Activated naive CD8-positive, alpha-beta T cell (primary cell): Measurements from ENCODE around the gene TIAM1.
A peak's percentile ranks its signal among the peaks of the same experiment; 100 is the strongest.

Experiments used
- H3K27ac Mint-ChIP-seq: one replicate; pipeline ENCODE4 v1.8.0; 2021; ENCODE audit warnings: mixed read lengths
- H3K27me3 Mint-ChIP-seq: one replicate; pipeline ENCODE4 v1.8.0; 2021; ENCODE audit warnings: mixed read lengths
- H3K36me3 Mint-ChIP-seq: one replicate; pipeline ENCODE4 v1.8.0; 2021; ENCODE audit warnings: mixed read lengths
- H3K4me1 Mint-ChIP-seq: one replicate; pipeline ENCODE4 v1.8.0; 2021; ENCODE audit warnings: low read depth, mixed read lengths
- H3K4me3 Mint-ChIP-seq: one replicate; pipeline ENCODE4 v1.8.0; 2021; ENCODE audit warnings: mild to moderate bottlenecking, mixed read lengths
- H3K9me3 Mint-ChIP-seq: one replicate; pipeline ENCODE4 v1.8.0; 2021; ENCODE audit warnings: low read depth, mixed read lengths

TIAM1 gene

DNA sequence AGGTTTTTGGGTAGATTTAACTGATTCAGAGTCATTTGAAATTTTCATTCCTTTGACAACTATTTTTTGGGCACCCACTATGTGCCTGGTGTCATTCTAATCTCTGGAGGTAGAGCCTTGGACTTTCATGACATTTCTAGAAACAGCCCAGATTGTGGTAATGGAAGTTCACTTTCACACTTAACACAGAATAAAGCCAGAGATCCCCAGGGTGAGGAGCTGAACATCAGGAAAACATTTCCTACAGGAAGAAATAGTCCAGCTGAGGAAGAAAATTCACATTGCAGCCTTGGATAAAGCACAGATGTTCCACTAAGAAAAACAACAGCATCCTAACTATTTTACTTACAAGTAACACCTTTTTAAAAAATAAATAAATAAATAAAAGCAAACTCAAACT lies 203.4 kb downstream of the TIAM1 start:
- H3K36me3 Mint-ChIP-seq: peaks cover 19% of the 10 kb centered on the region
- no peaks in the 10 kb centered on the region for H3K27me3 Mint-ChIP-seq
- H3K4me1 Mint-ChIP-seq: peaks cover 8% of the 10 kb centered on the region
- H3K9me3 Mint-ChIP-seq: no peaks in the 10 kb centered on the region
- no peak overlapping the region for H3K27ac Mint-ChIP-seq
- no peak overlapping the region for H3K4me3 Mint-ChIP-seq

DNA sequence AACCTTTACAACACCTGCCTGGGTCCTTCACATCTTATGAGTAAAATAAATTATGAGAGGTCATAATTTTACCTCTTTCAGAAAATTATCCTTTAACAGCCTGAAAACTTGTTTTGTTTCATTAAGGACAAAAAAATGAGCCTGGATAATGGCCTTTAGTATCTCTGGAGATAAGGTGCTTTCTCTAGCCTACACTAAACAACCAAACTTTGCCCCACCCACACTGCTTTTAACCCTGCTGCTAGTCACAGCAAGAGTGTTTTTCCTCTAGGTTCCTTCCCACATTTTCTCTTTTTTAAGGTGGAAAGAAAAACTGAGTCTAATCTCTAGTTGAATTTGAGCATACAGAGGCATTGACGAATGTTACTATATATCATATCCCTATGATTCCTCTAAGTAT lies 204.0 kb downstream of the TIAM1 start:
- no peaks in the 10 kb centered on the region for H3K9me3 Mint-ChIP-seq
- peaks cover 11% of the 10 kb centered on the region for H3K4me1 Mint-ChIP-seq
- H3K27ac Mint-ChIP-seq: no peak overlapping the region
- peaks cover 22% of the 10 kb centered on the region for H3K36me3 Mint-ChIP-seq
- no peaks in the 10 kb centered on the region for H3K27me3 Mint-ChIP-seq
- no peak overlapping the region for H3K4me3 Mint-ChIP-seq

DNA sequence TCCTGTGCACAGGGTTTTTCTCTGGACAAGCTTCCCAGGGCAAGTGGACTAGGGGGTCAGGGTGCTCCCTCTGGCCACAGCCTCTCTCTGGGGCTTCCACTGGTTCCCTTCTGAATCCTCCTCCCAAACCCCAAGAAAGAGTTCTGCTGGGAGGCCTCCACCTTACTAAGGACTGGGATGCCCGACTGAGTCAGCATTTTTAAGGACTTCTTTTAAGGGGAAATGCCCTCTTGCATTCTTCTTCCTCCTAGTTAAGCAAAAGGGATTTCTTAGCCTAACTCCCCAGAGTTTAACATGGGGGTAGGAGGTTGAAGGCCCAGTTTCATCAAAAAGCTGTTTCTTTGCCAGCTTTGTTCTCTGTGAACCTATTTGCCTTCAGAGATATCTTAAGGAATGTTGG lies 206.1 kb downstream of the TIAM1 start:
- Mint-ChIP-seq H3K4me3 (no peak overlapping the region), H3K27me3 (no peaks in the 10 kb centered on the region), H3K36me3 (peaks cover 31% of the 10 kb centered on the region)

DNA sequence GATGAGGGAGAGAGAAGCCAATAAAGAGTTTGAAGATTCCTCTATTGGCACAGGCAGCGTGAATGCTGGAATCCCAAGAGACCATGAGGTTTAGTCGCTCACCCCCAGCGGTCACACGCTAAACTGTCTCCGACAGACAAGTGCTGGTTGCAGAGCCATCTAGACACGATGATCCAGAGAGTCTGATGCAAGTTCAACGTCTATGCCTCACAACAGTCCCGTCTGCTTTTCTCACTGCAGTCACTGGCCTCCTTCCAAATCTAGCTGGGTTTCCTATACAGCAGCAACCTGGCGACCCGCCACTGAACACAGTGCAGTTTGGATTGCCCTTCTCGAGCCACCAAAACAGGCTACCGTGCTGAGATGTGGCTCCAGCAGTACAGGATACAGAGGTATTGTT lies 207.2 kb downstream of the TIAM1 start:
- Mint-ChIP-seq H3K4me1 (peaks cover 39% of the 10 kb centered on the region), H3K4me3 (no peak overlapping the region), H3K36me3 (peaks cover 37% of the 10 kb centered on the region), H3K27me3 (no peaks in the 10 kb centered on the region), H3K27ac (no peak overlapping the region), H3K9me3 (no peaks in the 10 kb centered on the region)

More for the DNA sequence above, 206.1 kb downstream of the TIAM1 start:
- Mint-ChIP-seq H3K9me3 (no peaks in the 10 kb centered on the region), H3K4me1 (peaks cover 30% of the 10 kb centered on the region), H3K27ac (no peak overlapping the region)

DNA sequence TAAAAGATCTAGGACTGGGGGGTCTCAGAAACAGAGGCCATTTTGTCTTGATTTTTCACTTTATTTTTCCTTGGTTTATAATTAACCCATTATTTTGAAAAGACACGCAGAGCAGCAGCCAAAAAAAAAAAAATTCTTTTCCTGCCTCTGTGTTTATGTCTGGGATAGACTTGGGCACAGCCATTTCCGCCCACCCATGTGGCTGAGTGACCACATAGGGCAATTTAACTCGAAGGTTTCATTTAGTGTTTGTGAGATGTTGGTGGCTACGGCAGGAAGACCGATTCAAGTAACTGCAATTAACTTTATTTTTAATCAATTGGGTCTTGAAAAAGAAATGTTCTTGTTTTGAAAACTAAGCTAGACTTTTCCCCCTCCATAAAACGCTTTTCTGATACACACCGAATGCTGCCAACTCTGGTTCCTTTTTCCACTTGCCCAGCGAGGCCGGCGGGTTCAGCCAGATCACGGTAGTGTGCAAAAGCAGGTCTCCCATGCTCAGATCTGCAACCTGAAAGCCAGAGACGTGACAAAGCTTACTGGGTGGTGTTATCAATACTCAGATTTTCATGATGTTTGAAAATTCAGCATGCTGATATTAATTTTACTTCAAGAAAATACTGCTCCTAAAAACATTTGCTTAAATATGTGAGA lies 208.4 kb downstream of the TIAM1 start:
- H3K9me3 Mint-ChIP-seq: no peaks in the 10 kb centered on the region
- H3K36me3 Mint-ChIP-seq: peaks cover 41% of the 10 kb centered on the region
- no peak overlapping the region for H3K27ac Mint-ChIP-seq
- peaks cover 51% of the 10 kb centered on the region for H3K4me1 Mint-ChIP-seq
- no peak overlapping the region for H3K4me3 Mint-ChIP-seq
- H3K27me3 Mint-ChIP-seq: no peaks in the 10 kb centered on the region

DNA sequence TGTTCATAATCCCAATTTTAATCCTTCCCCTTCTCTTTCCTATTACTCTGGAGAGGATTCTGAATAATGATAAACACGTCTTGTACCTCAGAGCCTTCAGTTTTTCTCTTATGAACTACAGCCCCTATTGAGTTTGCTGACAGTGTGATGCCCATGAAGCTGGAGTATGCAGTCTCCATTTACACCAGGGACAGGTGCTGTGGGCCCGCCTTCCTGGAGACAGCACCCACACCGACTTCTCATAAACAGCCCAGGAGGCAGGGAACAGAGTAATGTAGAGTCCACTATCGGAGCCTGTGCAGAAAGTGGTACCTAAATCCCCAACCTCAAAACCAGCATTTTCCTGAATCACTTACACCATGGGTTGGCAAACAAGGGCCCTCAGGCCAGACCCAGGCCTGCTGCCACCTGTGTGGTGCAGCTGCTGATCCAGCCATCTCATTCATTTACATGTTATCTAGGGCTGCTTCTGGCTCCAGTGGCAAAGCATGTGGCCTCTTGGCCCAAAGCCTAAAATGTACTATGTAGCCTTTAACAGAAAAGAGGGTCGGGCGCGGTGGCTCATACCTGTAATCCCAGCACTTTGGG lies 210.7 kb downstream of the TIAM1 start:
- no peaks in the 10 kb centered on the region for H3K9me3 Mint-ChIP-seq
- H3K4me1 Mint-ChIP-seq: peaks cover 59% of the 10 kb centered on the region
- H3K27me3 Mint-ChIP-seq: no peaks in the 10 kb centered on the region

DNA sequence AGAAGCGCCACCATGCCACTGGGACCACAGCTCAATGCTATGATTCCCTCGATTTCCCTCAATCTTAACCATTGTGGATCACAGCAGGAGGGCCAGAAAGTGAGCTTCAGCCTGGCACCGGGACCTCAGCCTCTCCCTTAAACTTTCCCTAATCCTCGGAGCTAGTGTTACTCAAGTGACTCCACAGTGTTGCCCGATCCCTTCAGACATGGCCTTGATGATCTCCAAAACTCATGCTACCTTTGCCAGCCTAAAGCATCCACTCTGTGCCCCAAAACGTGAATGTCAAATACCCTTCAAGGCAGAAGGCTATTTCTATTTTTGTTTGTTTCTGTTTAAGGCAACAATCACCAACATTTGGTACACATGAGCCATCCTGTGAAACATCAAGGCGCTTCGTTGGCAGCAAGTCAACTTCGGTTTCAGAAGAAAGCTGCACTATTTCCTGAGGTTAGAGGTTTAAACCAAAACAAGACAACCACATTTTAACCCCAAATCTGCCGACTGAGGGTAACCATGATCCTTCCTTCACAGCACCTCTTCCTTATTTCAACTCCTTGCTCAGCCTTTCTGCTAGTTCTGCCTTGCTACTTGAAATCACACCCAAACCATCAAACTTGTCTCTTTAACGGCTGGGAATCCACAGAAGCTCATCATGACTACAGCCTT lies 211.4 kb downstream of the TIAM1 start:
- Mint-ChIP-seq H3K27me3 (no peaks in the 10 kb centered on the region), H3K9me3 (no peaks in the 10 kb centered on the region), H3K4me1 (peaks cover 59% of the 10 kb centered on the region), H3K4me3 (peak overlapping the region; percentile 81), H3K27ac (peak overlapping the region; percentile 91), H3K36me3 (peaks cover 45% of the 10 kb centered on the region)

More for the DNA sequence above, 210.7 kb downstream of the TIAM1 start:
- Mint-ChIP-seq H3K36me3 (peaks cover 42% of the 10 kb centered on the region), H3K27ac (peak overlapping the region; percentile 91), H3K4me3 (peak overlapping the region; percentile 81)

DNA sequence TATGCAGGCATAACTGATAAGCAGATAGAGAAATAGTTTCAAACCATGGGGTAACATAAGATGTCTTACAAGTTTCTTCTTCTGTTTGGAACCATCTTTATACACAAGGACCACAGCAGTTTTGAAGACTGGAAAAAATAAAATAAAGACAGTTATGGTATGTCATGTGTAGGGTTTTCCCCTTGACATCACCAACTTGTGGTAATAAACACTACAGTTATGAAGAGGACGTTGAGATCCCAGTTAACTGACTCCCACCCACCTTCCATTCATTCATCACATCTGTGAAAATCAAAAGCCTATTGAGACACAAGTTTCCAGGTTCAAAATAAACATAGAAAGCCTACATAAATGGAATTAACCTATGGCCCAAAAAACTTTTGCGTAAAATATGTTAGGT lies 213.2 kb downstream of the TIAM1 start:
- Mint-ChIP-seq H3K9me3 (no peaks in the 10 kb centered on the region), H3K4me3 (peak overlapping the region; percentile 9), H3K4me1 (peaks cover 56% of the 10 kb centered on the region), H3K36me3 (peaks cover 47% of the 10 kb centered on the region), H3K27me3 (no peaks in the 10 kb centered on the region), H3K27ac (peak overlapping the region; percentile 58)

DNA sequence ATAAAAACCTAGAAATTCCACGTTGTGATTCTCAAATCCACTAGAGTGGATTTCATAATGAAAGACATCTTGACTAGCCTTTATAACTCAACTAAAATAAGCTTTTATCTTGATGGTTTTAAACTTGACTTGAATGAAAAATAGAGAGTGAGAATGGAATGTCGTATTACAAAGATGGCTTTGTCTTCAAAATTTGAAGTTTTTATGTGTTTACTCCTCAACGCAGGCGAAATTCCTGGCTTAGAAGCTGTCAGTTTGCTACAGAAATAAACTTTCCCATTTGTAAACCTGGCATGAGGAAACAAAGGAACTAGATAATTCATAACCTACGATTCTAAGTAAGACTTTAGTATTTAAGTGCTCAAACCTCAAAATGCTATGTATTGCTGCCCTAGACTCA lies 215.8 kb downstream of the TIAM1 start:
- H3K4me3 Mint-ChIP-seq: no peak overlapping the region
- no peaks in the 10 kb centered on the region for H3K9me3 Mint-ChIP-seq
- H3K36me3 Mint-ChIP-seq: peaks cover 40% of the 10 kb centered on the region
- H3K27me3 Mint-ChIP-seq: no peaks in the 10 kb centered on the region
- H3K27ac Mint-ChIP-seq: no peak overlapping the region
- peaks cover 37% of the 10 kb centered on the region for H3K4me1 Mint-ChIP-seq

DNA sequence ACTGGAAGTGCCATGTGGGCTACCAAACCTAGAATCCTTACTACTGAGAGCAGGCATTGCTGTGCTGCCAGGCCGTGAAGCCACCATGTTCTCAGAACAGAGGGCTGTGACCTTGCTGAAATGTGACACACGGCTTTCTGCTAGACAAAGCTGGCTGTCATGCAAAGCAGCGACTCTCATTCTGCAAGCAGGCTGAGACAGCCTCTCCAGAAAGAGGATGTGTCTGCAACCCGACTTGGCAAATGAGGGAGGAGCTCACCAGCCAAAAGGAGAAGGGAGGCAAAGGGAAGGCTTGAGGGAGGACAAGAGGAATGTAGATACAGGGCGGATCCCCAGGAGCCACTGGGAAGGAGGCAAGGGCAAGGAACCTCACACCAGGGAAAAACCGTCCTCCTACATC lies 220.1 kb downstream of the TIAM1 start:
- peaks cover 2% of the 10 kb centered on the region for H3K4me1 Mint-ChIP-seq
- peaks cover 37% of the 10 kb centered on the region for H3K36me3 Mint-ChIP-seq
- H3K27me3 Mint-ChIP-seq: no peaks in the 10 kb centered on the region
- no peak overlapping the region for H3K27ac Mint-ChIP-seq
- no peaks in the 10 kb centered on the region for H3K9me3 Mint-ChIP-seq
- no peak overlapping the region for H3K4me3 Mint-ChIP-seq

DNA sequence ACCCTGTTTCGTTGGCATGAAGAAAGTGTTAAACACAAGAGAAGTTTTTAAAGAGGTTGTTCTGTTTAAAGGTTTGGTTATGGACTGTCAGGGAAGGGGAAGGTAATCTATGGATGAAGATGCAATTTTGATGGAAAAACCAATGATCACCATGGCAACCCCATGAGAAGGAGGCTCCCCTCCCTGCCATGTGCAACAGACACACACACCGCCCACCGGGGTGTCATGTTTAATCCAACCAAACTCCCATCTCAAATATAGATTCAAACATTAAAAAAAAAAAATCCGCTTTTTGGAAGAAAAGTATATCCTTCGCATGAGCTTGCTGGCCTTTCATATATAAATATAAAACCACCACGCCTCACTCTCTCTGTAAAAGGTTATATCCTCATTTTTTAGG lies 224.9 kb downstream of the TIAM1 start:
- Mint-ChIP-seq H3K4me1 (peaks cover 9% of the 10 kb centered on the region), H3K4me3 (no peak overlapping the region), H3K27me3 (no peaks in the 10 kb centered on the region), H3K9me3 (no peaks in the 10 kb centered on the region), H3K36me3 (peaks cover 22% of the 10 kb centered on the region), H3K27ac (no peak overlapping the region)

DNA sequence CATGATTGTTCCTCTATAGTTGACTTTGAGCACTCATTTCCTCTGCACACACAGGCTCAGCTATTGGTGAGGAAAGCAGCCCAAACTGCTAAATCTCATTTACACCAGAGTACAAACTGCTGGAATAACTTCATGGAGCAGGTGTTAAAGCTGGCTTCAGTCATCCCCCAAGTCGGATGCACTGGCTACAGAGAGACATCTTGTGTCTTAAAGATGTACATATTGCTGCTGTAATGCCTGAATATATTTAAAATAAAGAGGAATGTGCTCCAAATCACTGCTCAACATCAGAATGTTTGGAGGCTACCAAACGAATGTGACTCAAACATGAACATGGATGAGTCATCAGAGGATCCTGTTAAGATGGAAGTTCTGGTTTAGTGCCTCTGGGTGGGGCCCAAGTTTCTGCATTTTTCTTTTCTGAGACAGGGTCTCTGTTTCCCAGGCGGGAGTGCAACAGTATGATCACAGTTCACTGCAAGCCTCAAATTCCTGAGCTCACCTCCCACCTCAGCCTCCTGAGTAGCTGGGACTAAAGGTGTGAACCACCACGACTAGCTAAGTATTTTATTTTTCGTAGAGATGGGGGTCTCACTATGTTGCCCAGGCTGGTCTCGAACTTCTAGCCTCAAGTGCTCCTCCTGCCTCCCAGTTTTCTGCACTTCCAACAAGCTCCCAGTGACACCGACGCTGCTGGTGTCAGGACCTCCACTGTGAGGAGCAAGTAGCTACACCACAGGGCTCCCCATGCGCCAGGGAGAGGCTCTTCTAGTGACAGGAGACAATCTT lies 226.7 kb downstream of the TIAM1 start:
- peaks cover 15% of the 10 kb centered on the region for H3K36me3 Mint-ChIP-seq
- H3K4me3 Mint-ChIP-seq: no peak overlapping the region
- no peaks in the 10 kb centered on the region for H3K27me3 Mint-ChIP-seq
- no peaks in the 10 kb centered on the region for H3K9me3 Mint-ChIP-seq
- peaks cover 9% of the 10 kb centered on the region for H3K4me1 Mint-ChIP-seq
- no peak overlapping the region for H3K27ac Mint-ChIP-seq

DNA sequence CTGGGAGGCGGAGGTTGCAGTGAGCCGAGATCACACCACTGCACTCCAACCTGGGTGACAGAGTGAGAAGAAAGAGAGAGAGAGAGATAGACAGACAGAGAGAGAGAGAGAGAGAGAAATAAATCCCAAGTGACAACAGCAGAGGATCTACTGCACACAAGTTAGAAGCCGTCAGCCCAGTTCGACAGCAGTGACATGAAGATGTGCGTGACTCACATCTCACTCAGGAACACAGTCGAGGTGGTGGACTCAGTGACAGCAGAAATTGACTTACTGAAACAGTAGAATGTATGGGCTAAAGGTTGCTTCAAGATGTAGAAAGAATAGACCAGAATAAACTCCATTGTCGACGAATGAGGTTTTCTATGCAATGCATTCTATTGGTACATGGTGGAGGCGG lies 228.8 kb downstream of the TIAM1 start:
- Mint-ChIP-seq H3K27me3 (no peaks in the 10 kb centered on the region), H3K27ac (no peak overlapping the region), H3K36me3 (peaks cover 6% of the 10 kb centered on the region), H3K4me3 (no peak overlapping the region), H3K9me3 (no peaks in the 10 kb centered on the region), H3K4me1 (peaks cover 9% of the 10 kb centered on the region)

DNA sequence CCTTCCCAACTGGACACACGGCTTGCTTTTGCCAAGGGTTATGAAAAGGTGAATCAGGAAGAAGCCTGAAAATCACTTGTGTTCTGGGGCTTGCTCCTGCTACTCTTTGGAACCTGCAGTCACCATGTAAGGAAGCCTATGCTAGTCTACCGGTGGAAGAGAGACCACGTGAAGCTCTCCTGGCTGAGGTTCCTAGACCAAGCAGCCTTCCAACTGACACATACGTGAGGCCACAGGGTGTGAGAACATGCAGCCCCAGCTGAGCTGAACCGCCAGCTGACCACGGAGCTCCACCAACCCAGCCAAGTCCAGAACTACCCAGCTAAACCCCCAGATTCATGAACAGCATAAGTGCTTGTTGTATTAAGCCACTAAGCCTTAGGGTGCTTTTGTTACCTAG lies 233.0 kb downstream of the TIAM1 start:
- Mint-ChIP-seq H3K4me3 (no peak overlapping the region), H3K27ac (no peak overlapping the region), H3K36me3 (no peaks in the 10 kb centered on the region), H3K27me3 (no peaks in the 10 kb centered on the region), H3K4me1 (peaks cover 2% of the 10 kb centered on the region), H3K9me3 (no peaks in the 10 kb centered on the region)

DNA sequence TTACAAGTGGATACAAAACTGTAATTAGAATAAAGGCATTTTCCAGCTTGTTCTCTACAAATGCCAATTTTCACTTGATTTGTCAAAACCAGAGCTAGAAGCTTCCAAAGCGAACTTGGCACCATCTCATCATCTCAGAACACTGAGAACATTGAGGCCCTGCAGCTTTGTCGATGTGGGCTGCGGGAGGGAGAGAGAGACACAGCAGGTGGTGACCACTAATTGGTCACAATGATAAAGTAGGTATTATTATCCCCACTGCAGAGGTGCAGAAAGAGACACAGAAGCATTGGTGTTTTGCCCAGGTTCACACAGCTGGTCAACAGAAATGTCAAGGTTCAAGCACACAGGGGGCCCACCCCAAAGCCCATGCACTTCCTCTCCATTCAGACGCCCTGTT lies 233.6 kb downstream of the TIAM1 start:
- no peak overlapping the region for H3K27ac Mint-ChIP-seq

More for the DNA sequence above, 233.6 kb downstream of the TIAM1 start:
- Mint-ChIP-seq H3K4me1 (peaks cover 2% of the 10 kb centered on the region), H3K36me3 (no peaks in the 10 kb centered on the region), H3K27me3 (no peaks in the 10 kb centered on the region), H3K9me3 (no peaks in the 10 kb centered on the region), H3K4me3 (no peak overlapping the region)
